ENCODE measurements around the gene NPAS3.

The NPAS3 gene

GRCh38 chr14:33452995-33453394 lies 514.3 kb downstream of the NPAS3 start:
- DNase-seq, result no peak

GRCh38 chr14:33454022-33454595 lies 515.4 kb downstream of the NPAS3 start:
- DNase-seq, result no peak

- no peak for DNase-seq
Measured at GRCh38 chr14:33454707-33455106, 516.0 kb downstream of the NPAS3 start.

- no peak for DNase-seq
Measured at GRCh38 chr14:33455654-33456345, 517.1 kb downstream of the NPAS3 start.

- DNase-seq, result no peak
Measured at GRCh38 chr14:33457021-33457420, 518.3 kb downstream of the NPAS3 start.

- DNase-seq, result no peak
Measured at GRCh38 chr14:33457617-33458016, 518.9 kb downstream of the NPAS3 start.

- DNase-seq, result no peak
Measured at GRCh38 chr14:33460164-33460563, 521.5 kb downstream of the NPAS3 start.

- no peak for DNase-seq
Measured at GRCh38 chr14:33461036-33461435, 522.4 kb downstream of the NPAS3 start.

GRCh38 chr14:33463731-33464130 lies 525.1 kb downstream of the NPAS3 start:
- no peak for DNase-seq

GRCh38 chr14:33464254-33464962 lies 525.7 kb downstream of the NPAS3 start:
- DNase-seq, result no peak

- no peak for DNase-seq
Measured at GRCh38 chr14:33465846-33466700, 527.4 kb downstream of the NPAS3 start.

- DNase-seq, result no peak
Measured at GRCh38 chr14:33467971-33468370, 529.3 kb downstream of the NPAS3 start.

GRCh38 chr14:33469898-33470297 lies 531.2 kb downstream of the NPAS3 start:
- DNase-seq, result no peak

GRCh38 chr14:33471776-33472175 lies 533.1 kb downstream of the NPAS3 start:
- DNase-seq, result no peak

- peak; percentile 4 for DNase-seq
Measured at GRCh38 chr14:33475623-33476022, 536.9 kb downstream of the NPAS3 start.

GRCh38 chr14:33477797-33478196 lies 539.1 kb downstream of the NPAS3 start:
- no peak for DNase-seq

- DNase-seq, result no peak
Measured at GRCh38 chr14:33480071-33480886, 541.6 kb downstream of the NPAS3 start.

- DNase-seq, result no peak
Measured at GRCh38 chr14:33480887-33481184, 542.2 kb downstream of the NPAS3 start.

- DNase-seq, result no peak
Measured at GRCh38 chr14:33483110-33483509, 544.4 kb downstream of the NPAS3 start.

GRCh38 chr14:33483541-33483940 lies 544.9 kb downstream of the NPAS3 start:
- no peak for DNase-seq

- no peak for DNase-seq
Measured at GRCh38 chr14:33484264-33484663, 545.6 kb downstream of the NPAS3 start.

- DNase-seq, result no peak
Measured at GRCh38 chr14:33486332-33486890, 547.7 kb downstream of the NPAS3 start.
